HCT116 (cell line): ENCODE measurements around the gene TUBA3D.

Source experiments
- EZH2 ChIP-seq: fragments of 200-600 bp; sonication (generic); IDR thresholded peaks from 2 replicates; pipeline ENCODE4 v1.6.1; 2017; ENCODE audit warnings: antibody characterized with exemption, mixed run types
- POLR2AphosphoS5 ChIP-seq: IDR thresholded peaks from 2 replicates; pipeline ENCODE4 v1.6.1; 2011; ENCODE audit warnings: mild to moderate bottlenecking, low read depth, low read length, moderate library complexity
- YY1 ChIP-seq: IDR thresholded peaks from 2 replicates; pipeline ENCODE4 v1.6.1; 2011; ENCODE audit warnings: low read length, low read depth, moderate library complexity, mild to moderate bottlenecking; ENCODE audit not compliant: insufficient replicate concordance; ENCODE audit errors: extremely low read depth

DNA sequence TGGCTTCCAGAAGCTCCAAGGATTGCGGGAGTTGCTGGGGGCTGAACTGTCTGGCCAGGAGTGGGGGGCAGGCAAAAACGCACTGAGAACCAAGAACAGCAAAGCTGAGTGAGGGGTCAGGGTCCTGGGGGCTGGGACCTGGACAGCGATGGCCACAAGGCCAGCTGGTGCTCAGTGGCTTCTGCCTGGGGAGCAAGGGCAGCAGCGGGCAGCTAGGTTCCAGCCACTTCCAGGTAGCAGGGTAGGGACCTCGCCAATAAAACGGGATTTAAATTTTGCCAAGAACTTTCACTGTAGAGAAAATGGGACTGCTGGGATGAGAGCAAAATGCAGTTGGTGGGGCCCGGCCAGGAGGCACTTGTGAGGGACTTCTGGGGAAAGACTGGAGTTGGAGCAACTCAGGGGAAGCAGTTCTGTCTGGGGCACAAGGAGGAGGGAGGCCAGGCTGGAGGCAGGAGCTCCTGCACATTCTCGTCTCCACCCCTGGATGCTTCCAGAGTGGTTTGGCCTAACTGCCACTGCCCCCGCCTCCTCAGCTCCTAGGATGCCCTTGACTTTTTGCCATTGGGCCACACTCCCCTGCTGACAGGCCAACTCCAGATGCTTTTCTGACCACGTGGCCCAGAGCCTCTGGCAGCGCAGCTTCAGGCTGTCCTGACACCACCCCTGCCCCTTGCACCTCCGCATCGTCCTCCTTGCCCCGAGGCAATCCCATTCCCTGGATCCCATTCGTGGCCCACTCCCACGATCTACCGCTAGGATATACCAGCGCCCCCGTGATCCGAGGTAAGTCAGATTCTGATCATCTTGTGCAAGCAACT, 46.3 kb downstream of the TUBA3D start:
- TF ChIP-seq EZH2 (no peak), POLR2AphosphoS5 (no peak), YY1 (no peak)
